GM21381 (cell line): Measurements from ENCODE around the gene SAE1.

ENCODE experiments used
- ATAC-seq: cut with Tn5 transposase; IDR thresholded peaks from one replicate; pipeline ENCODE4 v1.9.1; 2021; ENCODE audit warnings: mild to moderate bottlenecking, moderate library complexity; ENCODE audit not compliant: unreplicated experiment

The SAE1 gene

DNA sequence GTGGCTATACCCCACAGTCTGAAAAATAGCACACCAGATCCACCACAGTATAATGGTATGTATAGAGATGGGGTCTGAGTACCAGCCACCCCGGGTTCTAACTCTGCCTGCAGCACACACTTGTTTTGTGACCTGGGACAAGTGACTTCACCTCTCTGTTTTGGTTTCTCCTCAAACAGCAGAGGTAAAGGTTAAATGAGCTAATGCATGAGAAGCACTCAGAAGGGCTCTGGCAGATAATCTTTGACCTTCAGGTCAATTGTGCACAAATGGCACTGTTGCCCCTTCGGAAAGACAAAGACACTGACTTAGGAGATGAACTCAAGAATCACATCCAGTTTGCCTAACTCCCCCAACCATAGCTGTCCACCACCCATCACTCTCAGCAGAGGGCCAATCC, 24.8 kb upstream of the SAE1 start:
- no peak for ATAC-seq

DNA sequence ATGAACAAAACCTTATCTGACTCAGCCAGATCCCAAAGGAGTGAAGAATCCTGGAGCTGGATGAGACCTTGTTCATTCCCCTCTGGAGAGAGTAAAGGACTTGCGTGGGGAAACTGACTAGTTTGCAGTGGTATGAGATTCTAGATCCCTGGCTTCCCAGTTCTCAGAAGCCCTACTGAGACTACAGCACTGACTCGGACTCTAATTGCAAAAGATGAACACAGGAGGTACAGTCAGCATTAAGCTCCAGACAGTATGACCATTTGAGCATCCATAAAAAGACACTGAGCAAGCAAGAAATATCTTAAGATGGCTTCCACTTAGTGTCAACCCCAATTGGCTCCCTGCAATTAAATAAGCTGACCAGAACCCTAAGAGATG, 23.8 kb upstream of the SAE1 start:
- ATAC-seq = no peak

DNA sequence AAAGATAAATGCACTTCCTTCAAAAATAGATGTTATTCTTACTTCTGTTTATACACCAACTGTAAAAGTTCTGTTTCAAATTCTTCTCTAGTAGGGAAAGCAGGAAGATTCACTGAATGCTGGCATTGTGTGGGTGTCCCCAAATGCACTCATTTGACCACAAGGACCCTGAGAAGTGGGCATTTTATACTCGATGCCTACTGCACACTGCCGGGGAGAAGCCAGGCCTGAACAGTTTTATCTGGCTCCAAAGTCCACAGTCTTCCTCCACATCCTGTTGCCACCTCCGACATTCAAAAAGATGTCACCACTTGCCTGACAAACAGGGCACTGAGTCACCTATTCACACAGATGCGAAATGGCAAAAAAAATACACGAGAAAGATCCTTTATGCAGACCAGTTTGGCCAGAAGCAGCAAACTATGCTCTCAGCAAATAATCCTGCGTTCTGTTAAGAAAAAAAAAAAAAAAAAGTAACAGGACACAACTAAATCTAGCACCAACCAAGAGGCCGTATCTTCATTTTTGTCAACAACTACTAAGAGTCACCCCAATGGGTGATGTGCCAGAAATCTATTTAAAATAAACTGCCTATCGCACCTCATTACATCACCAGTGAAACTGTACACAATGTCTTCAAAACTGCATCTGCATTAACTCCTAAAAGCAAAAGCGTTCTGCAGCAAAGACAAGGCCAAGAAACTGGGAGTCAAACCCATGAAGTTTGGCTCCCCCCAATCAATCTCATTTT, 23.3 kb upstream of the SAE1 start:
- ATAC-seq = no peak

DNA sequence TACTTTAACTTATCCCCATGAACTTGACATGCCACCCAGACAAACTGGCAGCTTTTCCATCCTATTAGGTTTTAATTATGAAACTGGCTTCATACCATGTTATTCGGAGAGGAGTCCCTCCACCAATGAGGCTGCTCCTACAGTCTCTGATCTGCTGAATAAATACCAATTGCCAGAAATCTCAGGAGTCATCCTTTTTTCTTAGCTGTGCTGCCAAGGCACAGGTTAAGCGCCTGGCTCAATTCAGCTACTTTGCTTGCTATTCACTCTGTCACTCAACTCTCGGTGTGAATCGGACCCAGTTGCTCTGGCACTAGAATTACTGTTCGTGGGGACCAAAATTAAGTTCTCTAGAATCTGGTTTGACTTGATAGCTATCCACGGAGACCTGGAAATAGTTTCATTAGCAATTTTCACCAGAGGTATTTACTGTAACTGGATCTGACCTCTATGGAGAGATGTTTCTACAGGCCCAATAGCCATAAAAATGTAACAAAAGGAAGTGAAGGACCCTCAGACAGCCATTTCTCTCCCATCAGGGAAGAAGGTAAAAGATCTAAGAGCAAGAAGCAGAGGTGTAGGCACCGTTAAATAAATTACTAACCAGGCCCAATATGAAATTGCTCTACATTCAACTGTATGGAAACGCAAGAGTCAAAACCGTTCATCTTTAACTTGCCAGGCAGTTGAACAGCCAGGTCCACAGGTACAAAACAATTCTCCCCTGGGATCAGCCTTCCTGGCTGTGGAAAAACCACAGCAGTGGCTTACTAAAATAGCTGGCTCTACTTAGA, 22.5 kb upstream of the SAE1 start:
- no peak for ATAC-seq

DNA sequence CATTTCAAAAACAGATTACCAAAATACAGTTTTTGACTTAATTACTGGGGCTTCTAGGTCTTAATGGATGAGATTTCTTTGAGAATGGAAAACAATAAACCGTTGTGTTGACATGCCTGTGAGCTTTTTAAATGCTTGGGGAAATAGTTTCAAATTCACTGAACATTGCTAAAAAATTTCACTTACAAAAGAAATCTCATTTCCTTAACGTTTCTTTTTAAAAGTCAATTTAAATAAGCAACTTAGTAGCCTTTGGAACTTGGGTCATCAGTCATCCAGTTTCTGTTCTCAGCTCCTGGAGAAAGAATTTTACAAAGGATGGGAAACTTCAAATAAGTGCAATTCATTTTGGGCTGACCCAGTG, 21.5 kb upstream of the SAE1 start:
- ATAC-seq = no peak

DNA sequence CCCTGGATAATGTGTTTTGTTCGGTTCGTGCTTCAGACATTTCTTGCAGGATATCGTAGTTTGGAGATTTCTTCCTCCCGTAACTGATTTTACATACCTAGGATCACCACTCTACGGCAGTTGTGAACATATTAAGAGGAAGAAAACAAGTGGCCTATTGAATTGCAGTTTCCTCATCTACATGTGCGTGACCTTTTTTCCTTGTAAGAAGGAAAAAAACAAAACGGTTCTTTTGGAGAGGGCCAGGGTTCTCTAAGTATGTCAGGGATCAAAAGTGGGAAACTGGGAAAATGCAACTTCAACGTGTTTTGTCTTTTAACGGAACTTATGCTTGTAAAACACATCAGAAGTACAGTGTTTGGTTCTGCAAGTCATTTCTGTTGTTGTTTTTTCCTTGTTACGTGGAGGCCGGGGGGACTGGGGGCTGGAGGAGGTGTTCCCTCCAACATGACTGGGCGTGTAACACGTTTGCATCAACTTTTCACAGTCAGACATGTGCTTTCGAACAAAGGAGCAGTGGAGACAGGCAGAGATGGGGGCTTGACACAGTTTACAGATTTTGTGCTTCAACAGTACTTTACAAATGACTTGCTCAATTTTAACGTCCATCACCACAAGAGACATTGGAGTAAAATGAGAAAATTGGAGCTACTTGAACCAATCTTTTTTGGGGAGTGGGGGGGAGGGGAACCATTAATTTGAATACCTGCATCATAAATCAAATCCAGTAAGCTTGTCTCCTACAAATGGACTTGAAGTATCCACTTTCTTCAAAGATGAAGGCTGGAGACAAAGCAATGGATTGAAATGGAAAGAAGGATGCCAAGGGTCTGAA, 20.9 kb upstream of the SAE1 start:
- no peak for ATAC-seq

DNA sequence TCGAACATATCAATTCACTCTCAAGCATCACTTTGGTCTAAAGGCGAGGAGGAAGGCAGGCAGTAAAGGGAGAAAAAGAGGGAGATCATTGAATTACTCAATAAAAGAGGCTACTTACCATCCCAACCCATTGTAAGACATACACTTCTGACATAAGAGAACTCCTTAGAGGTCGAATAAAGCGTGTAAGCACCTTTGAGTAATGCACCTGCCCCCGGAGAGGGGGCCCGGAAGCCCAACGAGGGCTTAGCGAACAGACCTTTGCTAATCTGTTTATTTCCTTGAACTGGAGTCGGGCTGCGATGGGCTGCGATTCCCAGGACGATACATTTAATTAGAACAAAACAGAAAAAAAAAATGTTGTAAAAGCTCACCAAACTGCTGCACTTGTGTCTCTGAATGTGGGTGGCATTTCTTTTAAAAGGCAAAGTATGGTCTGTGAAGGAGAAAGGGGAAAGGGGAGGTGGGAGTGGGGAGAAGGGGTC, 20.1 kb upstream of the SAE1 start:
- ATAC-seq = no peak

DNA sequence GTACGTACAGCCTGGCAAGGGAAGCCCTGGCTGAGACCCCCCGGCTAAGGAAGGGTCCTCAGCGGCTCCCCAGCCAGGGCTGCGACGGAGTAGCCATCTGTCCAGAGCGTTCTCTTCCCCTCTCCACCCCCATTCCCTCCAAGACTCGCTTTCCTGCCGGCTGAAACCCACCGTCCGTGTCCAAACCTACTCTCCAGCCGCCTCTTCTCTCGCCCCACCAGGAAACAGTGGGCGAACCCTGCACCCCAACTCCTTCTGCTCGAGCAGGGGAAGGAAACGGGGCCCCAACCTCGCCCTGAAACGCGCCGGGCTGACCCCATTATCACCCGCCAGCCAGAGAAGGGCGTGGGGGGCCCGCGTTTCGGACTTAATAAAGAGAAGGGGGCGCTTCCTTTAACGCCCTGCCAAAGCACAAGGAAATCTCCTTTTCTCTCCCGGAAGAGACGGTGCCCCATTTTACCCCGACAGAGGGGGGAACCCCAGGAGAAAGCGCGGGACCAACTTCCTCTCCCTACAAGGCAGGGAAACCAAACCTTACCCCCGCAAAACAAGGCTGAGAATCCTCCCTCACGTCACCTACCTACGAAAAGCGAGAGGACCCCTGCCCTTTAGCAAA, 19.5 kb upstream of the SAE1 start:
- ATAC-seq = no peak

DNA sequence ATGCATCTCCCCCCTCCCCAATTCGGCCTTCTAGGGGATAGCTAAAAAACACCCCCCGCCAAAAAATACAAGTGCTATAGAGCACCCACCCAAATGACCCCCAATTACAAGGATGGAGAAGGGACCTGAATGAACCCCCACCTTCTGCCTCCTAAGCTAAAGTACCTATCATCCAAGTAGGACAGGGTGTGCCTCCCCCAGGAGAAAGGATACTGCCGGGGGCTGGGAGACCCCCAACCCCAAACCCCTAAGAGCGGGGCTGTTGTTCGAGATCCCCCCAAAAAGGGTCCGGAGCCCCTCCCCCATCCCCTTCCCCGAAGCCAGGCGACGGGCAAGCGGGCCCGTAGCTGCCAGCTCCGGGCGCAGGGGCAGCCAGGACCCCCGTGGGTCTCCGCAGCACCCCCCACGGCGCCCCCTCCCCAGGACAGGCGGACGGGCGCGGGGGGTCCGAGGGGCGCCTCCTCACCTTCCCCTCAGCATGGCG, 18.9 kb upstream of the SAE1 start:
- no peak for ATAC-seq

DNA sequence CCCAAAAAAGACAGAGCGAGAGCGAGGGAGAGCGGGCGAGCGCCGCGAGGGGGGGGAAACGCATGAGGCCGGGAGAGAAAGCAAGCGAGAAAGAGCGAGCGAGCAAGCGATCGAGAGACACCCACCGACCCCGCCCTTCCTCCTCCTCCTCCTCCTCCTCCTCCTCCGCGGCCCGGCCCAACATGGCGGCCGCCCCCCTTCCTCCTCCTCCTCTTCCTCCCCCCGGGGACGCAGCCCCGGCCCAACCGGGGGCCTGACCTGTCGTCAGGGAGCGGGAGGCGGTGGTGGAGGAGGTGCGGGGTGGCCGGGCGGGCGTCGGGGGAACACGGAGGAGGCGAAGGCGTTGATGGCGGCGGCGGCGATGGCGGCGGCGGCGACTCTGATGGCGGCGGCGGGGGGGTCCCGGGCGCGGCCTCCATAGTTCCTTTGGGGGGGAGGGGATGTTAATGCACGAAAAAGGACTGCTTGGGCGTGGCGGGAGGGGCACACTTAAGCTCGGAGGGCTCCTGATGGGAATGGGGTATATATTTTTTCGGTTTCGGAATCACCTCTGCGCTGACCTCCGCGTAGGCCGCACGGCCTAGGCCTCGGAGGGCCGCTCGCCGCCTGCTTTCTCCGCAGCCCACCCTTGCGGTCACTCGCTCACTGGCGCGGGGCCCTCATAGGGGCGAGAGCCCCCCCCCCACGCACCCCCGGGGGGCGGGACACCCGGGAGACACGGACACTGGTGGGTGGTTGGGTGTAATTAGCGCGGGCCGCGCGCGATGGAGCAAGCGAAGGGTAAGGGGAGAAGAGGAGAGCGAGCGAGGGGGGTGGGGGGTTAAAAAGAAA, 18.3 kb upstream of the SAE1 start:
- ATAC-seq = peak; percentile 23

DNA sequence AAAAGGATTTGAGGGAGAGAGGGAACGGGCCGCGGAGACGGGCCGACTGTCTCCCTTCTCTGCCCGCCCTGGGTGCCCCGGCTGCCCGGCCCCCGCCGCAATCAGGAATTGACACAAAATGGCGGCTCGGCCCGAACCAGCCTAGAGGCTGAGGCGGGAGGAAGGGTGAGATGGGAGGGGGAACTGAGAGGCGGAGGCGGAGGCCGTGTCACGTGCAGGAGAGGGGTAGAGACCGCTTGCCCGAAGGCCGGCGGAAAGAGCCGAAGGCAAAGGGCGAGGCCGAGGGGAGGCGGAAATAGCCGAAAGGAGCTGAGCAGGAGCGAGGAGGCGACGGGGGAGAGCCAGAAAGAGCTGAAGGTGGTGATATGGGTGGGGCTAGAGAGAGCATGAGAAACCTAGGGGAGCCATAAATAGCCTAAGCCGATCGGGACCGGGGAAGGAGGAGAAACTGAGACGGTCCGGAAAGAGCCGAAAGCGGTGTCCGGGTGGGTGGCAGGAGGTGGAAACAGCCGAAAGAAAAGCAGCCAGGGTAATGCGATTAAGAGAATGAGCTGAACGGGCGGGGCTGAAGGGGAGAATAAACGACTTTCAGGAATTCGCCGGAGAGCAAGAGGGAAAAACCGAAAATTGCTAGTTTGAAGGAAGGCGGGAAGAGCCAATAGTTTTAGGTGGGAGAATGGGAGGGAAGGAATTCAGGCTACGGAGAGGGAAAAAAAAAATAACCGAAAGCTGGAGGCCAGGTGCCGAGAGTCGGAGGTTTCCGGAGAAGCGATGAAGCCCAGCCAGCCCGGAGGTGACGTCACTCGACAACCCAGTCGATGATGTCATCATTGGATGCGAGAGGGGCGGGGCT, 17.4 kb upstream of the SAE1 start, which contains the start of gene ZC3H4:
TSS of gene ZC3H4 (minus strand) at position 780 of the 853 bp plus-strand sequence. CDS start 1,192 bp downstream, outside the sequence.
- ATAC-seq = peak; percentile 74

DNA sequence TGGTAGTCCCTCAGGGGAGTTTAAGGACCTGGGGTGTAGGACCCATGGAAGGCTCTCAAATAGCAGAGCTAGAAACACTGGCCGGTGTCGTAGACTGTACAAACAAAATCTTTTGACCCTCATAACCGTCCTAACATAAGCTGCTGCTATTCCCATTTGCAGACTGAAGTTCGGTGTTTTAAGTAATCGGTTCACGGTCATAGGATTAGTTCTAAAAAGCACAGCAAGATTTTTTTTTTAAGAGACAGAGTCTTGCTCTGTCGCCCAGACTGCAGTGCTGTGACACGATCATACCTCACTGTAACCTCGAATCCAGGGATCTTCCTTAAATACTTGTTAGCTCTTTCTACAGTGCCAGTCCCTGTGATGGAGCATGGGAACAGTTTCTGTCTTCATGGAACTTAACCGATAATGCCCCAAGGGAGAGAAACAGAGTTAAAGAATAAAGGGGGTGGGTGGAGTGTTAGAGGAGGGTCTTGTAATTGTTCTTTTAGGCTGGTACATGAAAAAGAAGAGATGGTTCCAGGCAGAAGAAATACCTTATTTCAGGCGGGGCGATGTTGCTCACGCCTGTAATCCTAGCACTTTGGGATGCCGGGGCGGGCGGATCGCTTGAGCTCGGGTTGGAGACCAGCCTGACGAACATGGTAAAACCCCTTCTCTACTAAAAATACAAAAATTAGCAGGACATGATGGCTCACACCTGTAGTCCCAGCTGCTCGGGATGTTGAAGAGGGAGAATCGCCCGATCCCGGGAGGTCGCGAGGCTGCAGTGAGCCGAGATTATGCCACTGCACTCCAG, 16.6 kb upstream of the SAE1 start:
- ATAC-seq = no peak

DNA sequence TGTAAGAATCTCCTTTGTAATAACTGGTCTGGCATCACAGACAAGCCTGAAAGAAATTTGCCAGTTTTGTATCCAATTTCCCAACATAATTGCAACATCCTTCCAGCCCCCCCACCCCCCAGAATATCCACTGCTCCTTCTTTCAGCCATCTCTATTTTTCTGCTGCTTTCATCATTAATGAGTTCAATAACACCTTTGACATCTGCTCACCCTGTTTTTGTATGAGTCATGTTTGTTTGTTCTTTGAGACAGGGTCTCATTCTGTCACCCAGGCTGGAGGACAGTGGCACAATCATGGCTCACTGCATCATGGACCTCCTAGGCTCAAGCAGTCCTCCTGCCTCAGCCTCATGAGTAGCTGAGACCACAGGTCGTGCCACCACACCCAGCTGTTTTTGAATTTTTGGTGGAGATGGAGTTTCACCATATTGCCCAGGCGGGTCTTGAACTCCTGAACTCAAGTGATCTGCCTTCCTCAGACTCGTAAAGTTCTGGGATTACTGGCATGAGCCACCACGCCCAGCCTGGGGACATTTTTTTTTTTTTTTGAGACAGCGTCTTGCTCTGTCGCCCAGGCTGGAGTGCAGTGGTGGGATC, 10.1 kb upstream of the SAE1 start:
- ATAC-seq = no peak

DNA sequence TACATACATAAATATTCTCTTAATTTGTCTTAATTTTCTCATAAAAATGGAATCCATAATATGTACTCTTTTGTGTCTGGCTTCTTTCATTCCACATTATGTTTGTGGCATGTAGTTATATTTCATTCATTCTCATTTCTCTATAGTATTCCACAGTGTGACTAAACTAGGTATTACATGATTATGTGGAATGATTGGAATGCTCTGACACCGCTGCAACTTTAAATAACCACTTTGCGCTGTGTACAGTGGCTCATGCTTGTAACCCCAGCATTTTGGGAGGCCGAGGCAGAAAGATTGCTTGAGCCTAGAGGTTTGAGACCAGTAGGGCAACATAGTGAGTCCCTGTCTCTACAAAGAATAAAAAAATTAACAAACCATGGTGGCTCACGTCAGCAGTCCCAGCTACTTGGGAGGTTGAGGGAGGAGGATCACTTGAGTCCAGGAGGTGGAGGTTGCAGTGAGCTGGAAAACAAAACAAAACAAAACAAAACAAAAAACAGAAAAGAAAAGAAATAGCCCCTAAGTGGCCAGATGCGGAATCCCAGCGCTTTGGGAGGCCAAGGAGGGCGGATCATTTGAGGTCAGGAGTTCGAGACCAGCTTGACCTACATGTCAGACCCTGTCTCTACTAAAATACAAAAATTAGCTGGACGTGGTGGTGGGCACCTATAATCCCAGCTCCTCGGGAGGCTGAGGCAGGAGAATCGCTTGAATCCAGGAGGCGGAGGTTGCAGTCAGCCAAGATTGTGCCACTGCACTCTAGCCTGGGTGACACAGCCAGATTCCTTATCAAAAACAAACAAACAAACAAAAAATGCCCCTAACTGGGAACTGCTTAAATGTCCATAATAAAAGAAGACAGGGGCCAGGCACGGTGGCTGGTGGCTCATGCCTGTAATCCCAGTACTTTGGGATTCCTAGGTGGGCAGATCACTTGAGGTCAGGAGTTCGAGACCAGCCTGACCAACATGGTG, 8.0 kb upstream of the SAE1 start:
- ATAC-seq = no peak

DNA sequence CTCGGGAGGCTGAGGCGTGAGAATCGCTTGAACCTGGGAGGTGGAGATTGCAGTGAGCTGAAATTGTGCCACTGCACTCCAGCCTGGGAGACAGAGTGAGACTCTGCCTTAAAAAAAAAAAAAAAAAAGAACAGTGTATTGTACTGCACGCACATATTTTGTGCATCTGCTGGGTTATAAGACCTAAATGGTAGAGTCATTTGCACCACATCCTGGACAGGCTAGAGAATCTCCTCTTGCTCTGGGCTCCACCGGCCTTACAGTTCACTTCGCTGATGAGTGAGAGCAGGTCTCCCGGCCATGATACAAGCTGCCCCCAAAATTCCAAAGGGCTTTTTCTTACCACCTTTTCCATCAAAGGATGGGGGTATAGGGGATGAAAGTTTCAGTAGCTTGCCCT, 7.2 kb upstream of the SAE1 start:
- ATAC-seq = no peak

DNA sequence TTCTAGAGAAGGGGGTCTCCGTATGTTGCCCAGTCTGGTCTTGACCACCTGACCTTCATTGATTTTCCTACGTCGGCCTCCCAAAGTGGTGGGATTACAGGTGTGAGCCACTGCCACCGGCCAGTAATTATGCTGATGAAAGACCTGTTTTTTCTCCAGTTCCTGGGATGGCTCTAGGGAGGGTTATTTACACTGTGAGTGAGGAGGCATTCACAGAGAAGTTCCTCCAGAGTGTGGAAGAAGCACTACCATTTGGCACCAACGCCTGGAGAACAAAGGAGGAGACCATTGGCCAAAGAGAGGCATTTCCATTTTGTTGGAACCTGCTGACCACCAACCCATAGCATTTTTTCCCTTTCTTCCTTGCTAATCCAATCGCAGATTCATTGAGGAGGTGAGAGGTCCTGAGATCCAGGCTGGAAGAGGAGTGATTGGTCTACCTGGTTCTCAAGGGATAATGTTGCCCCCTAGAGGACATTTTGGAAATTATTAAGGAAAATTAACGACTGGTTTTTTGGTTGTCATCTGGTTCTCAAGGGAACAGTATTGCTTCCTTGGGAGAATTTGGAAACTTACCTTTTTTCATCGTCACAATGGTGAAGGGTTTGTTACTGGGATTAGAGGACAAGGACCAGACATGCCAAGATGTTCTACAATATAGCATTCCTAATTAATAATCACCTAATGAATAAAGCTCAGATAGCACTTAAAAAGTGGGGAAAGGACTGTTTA, 5.5 kb upstream of the SAE1 start:
- ATAC-seq = no peak
